GM21786 (cell line): Measurements from ENCODE around the gene MINK1.
A peak's percentile ranks its signal among the peaks of the same experiment; 100 is the strongest.

Source experiments
- ATAC-seq: cut with Tn5 transposase; IDR thresholded peaks from one replicate; pipeline ENCODE4 v1.9.1; 2021; ENCODE audit not compliant: unreplicated experiment

Gene MINK1

DNA sequence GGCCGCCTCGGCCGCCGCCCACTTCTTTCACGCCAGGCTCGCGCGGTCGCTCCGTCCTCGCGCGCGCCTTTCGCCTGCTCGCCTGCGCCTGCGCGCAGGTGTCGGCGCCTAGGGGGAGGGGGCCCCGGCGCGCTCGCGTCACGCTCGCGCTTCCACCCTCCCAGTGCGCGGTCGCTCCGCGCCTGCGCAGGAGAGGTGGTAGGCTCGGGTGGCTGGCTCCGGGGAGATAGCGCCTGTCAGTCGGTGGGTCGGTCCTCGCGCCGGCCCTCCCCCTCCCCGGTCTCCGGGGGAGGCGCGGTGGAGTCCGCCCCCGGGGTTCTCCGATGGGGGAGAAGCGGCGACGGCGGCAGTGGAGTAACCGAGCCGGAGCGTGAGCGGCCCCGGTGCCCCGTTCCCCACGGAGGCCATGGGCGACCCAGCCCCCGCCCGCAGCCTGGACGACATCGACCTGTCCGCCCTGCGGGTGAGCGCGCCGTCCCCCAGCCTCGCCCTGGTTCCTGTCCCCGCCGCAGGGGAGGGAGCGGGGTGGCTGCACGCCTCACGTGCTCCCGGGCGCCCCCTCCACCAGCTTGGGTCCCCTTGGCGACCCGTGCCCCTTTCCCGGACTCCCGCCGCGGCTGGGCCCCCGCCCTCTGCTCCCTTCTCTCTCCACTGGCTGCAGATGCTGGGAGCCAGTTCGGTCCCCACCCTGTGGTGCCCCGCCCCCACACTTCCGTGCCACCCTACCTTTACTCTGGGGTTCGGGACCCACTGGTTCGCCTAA is at the start of gene MINK1:
Gene MINK1 (plus strand): TSS at position 163 of the 763 bp plus-strand sequence. CDS start 244 bp downstream, at position 407.
- peak; percentile 72 for ATAC-seq

DNA sequence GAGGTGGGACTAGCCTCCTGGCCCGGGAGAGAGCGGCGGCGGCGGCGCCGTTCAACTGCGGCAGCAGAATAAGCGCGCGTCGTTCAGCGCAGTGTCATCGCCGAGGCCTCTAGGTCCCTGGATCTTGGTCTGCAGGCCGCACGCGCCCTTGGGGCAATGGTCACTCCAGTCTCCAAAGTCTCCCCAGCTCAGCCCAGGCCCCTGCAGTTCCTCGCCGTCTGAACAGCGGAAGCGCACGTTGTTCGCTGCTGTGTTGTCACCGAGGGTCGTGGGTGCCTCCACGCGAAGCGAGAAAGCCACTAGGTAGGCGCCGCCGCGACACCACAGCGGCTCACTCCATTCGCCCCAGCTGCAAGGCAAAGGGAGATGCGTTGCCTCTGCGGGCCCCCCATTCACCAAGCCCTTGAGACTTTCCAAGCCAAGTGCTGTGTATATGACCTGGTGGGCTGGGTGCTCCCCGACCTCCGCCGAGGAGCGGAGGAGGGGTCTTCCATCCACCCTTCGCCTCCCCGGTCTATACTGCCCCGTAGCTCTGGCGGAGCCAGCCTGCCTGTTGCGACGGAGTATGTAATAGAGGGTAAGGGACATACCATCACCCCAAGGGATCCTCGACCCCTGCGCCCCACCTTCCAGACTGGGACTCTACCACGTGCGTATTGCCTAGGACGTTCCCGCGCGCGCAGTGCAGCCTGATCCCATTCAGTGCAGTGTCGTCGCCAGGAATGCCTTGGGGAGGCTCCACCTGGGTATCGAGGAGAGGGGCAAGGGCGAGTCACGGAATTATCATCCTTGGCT is 47.6 kb upstream of the MINK1 start:
- ATAC-seq = no peak

DNA sequence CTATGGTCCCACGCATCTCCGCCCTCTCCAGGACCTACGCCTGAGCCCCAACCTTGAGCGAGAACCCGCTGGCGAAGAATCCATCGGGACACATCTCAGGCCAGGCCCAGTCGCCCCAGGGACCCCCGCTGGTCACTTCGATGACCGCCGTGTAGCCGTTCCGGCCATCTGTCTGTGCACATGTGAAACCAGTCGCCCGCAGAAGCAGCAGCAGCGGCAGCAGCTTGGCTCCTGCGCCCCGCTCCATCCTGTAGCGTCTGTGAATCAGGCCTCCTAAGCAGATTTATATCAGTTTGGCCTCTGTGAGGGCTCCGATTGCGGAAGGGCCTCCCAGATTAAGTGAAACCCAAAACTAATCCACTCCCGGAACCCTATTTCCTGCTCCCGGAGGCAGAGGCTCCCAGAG is 47.0 kb upstream of the MINK1 start, which contains the start of gene VMO1:
Gene VMO1 (minus strand): TSS at position 259 of the 406 bp plus-strand sequence. CDS start 12 bp downstream, at position 247.
- no peak for ATAC-seq

DNA sequence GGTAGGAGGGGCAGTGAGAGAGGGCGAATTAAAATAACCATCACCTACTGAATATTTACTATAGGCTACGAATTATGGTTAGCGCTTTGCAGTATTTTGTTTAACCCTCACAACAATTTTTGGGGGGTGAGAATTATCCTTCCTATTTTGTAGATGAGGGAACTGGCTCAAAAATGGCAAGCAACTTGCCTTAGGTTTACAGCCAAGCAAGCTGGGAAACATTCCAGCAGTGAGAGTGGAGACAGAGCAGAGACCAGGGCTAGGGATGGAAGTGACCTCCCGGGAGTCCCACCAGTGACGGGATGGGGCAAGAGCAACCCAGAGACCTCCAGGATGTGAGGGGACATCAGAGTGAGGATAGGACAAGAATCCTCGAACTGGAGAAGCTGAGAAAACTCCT is 46.6 kb upstream of the MINK1 start:
- no peak for ATAC-seq

DNA sequence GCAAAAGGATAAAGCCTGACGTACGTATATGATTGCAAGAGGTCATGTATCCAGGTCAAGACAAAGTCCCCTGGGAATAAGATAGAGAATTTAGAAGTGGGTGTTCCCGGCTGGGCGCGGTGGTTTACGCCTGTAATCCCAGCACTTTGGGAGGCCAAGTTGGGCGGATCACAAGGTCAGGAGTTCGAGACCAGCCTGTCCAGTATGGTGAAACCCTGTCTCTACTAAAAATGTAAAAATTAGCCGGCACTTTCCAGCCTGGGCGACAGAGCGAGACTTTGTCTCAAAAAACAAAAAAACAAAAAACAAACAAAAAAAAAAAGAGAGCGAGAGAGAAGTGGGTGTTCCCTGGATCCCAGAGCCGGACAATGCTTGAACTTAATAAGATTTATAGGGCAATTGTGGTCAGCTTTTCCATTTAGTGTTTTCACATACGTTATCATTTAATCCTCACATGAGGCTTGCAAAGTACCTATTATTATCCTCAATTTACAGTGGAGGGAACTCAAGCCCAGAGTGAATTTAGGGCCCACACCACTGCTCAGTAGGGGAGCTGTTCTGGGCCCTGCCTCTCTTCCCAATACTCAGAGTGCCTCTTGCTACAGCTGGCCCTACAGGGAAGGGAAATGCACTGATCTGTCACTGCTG is 44.9 kb upstream of the MINK1 start:
- no peak for ATAC-seq

DNA sequence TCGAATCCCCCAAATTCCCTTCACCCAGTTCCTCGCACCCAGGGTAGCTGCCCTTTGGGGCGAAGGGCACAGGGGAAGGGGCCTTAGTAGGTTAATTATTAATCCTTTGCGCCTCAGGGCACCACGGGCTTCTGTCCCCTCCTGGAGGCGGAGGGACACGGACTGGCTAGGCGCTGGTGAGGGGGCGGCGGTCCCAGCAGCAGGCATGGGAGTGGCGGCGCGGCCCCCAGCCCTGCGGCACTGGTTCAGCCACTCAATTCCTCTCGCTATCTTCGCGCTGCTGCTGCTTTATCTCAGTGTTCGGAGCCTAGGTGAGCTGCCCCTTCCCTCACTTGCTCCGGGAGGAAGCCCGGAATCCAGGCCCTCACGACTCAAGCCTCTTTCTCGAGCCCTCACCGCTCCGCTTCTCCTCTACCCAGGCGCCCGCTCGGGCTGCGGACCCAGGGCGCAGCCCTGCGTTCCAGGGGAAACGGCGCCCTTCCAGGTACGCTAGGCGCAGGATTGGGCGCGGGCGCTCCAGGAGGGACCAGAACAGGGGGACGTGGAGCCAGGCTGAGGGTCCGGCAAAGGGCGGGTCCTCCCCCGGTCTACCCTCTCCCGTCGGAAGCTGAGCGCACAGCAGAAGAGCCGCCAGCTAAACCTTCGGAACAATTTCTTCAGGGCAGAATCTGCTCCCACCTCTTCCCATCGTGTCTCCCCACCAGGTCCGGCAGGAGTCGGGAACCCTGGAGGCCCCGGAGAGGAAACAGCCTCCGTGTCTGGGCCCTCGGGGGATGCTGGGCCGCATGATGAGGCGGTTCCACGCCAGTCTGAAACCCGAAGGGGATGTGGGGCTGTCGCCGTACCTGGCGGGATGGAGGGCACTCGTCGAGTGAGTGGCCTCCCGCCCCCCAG is 44.1 kb upstream of the MINK1 start, which contains the start of gene GLTPD2:
Gene GLTPD2 (plus strand): TSS at position 158 of the 894 bp plus-strand sequence. CDS start 48 bp downstream, at position 206.
- ATAC-seq = peak; percentile 10

DNA sequence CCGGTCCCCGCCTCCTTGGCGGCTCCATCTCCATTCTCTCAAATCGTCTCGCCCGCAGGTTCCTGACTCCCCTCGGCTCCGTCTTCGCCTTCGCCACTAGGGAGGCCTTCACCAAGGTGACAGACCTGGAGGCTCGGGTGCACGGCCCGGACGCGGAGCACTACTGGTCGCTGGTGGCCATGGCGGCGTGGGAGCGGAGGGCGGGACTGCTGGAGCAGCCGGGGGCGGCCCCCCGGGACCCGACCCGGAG is 43.5 kb upstream of the MINK1 start:
- ATAC-seq = no peak

DNA sequence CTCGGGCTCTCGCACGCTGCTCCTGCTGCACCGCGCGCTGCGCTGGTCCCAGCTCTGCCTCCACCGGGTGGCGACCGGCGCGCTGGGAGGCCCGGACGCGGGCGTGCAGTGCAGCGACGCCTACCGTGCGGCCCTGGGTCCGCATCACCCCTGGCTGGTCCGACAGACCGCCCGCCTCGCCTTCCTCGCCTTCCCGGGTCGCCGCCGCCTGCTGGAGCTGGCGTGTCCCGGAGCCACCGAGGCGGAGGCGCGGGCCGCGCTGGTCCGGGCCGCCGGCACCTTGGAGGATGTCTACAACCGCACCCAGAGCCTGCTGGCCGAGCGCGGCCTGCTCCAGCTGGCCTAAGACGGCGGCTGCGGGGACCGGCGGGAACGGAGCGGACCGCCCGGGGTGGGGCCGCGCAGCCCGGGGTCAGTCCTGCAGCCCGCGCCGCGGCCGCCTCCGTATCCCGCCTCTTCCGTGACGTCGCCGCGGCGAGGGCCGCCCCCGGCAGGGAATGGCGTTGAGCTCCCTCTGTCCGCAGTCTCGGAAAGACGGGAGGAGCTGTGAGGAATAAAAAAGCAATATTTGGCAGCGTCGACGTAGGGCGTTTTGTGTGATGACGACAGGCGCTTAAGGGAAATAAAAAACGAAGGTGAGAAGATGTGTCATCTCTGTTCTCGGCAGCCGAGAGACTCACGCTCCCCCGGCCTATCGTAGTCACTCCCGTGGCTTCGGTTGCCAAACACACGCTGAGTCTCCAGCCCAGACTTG is 43.0 kb upstream of the MINK1 start:
- peak; percentile 68 for ATAC-seq

DNA sequence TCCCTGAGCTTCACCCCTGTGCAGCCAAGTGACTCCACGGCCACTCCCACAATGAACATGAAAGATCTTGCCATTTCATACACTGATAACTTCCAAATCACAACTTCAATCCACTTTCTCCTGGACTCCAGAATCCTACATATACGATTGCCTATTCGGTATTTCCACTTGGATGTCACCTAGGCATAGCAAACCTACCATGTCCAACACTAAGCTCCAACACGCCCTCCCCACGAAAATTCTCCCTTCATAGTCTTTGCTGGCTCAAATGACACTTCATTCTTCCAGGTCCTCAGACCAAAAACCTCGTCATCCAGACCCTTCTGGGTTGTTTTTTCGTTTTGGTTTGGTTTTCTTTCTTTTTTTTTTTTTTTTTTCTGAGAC is 42.4 kb upstream of the MINK1 start:
- no peak for ATAC-seq

DNA sequence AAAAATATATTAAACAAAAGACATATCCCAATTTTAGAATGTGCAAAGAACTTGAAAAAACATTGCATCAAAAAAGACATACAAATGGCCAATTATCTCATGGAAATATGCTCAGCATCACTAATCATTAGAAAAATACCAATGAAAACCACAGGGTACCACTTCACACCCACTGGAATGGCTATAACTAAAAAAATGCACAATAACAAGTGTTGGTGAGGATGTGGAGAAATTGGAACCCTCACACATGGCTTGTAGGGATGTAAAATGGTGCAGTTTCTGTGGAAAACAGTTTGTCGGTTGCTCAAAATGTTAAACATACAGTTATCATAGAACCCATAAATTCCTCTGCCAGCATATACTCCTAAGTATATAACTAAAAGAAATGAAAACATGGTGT is 38.0 kb upstream of the MINK1 start:
- ATAC-seq = no peak

DNA sequence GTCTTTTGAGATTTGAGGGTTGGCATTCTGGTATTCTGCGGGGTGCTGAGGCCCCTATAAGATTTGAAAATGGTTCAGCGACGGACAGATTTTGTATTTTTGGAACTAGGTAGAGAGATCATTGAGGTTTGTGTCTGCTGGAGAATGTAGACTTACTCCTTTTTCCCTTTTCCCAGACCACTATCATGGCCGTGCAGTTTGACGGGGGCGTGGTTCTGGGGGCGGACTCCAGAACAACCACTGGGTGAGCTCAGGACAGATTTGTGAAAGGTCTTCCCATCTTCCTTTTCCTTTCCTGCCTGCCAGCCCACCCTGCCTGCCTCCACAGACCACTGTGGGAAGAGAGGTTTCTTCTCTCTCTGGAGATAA is 36.6 kb upstream of the MINK1 start:
- no peak for ATAC-seq

DNA sequence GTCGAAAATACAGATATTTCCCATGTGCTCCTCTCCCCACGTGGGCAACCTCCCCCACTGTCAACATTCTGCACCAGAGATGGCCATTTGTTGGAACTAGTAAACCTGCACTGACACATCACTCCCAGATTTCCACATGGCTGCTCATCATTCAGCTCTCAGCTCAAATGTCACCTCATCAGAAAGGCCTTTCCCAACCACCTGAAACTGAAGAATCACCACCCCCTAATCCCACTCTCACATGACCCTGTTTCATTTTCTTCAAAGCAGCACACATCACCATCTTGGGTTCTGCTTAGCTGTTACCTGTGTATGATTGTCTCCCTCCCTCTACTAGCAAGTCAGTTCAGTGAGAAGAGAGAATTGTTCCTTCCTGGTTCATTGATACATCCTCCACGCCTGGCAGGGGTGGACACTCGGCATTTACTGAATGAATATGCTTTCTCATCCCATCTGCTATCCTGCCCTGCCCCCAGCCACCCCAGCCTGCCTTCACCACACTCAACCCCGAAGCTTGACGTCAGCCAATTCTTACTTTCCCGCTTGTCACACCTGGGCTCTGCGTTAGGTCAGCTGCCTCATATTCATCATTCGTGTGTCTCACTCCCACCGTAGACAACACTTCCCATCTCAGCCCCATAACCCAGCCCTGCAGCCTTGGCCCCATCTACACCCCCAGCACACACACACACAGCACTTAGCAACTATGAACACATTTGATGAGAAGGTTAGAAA is 32.5 kb upstream of the MINK1 start:
- ATAC-seq = no peak

DNA sequence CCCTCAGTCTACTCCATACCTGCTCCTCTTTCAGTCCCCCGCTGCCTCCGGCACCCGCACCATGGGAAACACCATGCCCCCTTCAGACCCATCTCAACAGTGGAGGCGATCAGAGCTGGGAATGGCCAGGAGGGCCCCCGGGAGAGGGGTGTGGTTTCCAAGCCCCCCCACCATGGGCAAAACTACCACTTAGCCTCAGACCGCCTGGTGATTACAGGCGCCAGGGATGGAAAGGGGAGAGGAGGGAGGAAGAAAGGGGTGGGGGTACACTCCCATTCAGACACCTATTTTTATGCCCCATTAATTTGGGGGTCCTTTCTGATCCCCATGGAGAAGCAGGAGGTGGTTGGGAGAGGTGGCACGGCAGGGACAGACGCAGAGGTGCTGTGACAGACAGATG is 30.9 kb upstream of the MINK1 start, which contains the start of gene C17orf114:
Gene C17orf114 (minus strand): TSS at position 101 of the 400 bp plus-strand sequence.
- ATAC-seq = no peak

DNA sequence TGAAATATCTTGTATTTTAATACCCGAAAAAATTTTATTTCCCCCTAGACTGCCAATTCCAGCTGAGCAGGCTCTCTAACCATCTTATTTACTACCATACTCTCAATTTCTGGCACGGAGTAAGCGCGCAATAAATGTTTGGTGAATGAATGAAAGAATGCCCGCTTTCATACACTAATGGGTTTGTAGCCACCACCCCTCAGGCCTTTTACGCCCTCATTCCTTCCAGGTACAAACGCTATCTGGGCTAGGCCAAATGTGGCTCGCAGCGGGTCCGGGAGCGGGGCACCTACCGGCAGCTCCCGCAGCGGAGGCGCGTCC is 26.7 kb upstream of the MINK1 start:
- no peak for ATAC-seq

DNA sequence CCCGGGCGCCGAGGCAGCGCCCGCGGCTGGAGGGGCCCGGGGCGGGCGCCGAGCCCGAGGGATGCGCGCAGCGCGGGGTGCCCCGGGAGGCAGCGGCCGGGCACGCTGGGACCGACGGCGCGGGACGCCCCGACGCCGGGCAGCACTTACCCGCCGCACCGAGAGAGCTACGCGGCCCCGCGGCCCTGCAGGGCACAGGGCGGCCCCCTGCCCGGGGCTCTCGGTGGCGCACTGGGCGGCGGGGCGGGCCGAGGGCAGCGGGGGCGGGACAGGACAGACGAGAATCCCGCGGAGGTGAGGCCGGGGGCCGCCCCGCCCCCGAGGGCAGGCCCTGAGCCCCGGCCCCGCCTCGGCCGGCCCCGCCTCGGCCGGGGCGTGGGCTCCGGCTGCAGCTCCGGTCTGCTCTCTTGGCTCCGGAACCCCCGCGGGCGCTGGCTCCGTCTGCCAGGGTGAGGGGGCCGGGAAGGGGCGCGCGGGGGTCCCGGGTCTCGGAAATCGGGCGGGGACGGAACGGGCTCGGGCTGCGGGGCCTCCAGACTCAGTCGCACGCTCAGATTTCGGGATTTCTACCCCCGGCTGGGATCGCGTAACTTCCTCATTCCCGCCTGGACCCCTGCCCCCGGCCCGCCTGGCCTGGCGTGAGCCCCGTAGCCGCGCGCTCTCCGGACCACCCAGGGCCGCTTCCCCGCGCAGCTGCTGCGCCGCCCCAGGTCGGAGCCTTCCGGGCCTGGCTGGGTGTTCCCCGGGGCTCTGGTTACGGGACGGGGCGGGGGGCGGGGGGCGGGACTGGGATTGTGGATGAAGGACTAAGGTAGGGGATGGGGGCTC is 26.1 kb upstream of the MINK1 start, which contains the start of gene PLD2:
Gene PLD2 (plus strand): TSS at position 376 of the 828 bp plus-strand sequence. CDS start 621 bp downstream, outside the sequence.
- ATAC-seq = peak; percentile 92

DNA sequence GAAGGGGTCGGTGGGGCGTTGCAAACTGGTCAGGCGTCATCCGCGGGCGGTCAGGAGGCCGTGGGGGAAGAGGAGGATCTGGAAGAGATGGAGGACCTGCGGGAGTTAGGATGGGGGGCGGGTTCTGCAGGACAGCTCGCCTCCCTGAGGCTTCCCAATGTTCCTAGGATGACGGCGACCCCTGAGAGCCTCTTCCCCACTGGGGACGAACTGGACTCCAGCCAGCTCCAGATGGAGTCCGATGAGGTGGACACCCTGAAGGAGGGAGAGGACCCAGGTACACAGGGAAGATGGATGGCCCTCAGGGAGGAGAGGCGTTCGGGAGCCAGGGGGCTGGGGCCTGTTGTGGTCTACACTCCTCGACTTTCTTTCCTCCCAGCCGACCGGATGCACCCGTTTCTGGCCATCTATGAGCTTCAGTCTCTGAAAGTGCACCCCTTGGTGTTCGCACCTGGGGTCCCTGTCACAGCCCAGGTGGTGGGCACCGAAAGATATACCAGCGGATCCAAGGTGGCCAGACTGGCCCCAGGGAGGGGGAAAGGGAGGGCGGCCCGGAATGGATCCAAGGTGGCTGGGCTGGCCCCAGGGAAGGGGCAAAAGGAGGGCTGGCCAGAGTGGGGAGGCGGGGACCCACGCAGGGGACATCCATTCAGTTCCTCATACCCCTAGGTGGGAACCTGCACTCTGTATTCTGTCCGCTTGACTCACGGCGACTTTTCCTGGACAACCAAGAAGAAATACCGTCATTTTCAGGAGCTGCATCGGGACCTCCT is 25.3 kb upstream of the MINK1 start:
- no peak for ATAC-seq

DNA sequence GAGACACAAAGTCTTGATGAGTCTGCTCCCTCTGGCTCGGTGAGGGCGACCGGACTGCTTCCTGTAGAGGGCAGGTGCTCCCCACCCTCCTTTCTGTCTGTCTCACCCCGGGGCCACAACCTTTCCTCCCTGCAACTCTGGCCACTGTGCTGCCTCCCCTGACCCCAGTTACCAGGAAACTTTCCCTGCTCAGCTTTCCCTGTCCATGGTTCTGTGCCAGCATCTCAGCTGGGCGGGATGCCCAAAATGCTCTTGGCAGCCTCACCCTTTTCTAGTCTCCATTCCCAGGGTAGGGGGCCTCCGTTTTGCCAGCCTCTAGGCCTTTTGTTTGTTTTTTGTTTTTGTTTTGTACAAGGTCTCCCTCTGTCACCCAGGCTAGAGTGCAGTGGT is 24.8 kb upstream of the MINK1 start:
- no peak for ATAC-seq
